ENCODE measurements around the gene PDE4B.

GRCh38 chr1:66242646-66243547 is 450.2 kb downstream of the PDE4B start:
- TF ChIP-seq CTCF (IDR thresholded peaks at IDR 0.05 in 2 of 3, conservative IDR thresholded peaks at IDR 0.05 in 1 of 3; ENCODE audit: control insufficient read depth in 2 of 3, extremely low read depth in 1 of 3, insufficient read depth in 1 of 3, low read depth in 3 of 3, low read length in 3 of 3) (peak; percentile 99 to 100 (median 99); a peak in 5 of 6 replicates), CBFB (IDR thresholded peaks at IDR 0.05; ENCODE audit: low read depth) (no peak), YY1 (IDR thresholded peaks at IDR 0.05; ENCODE audit: low read depth, low read length) (peak; percentile 88), POLR2A (IDR thresholded peaks at IDR 0.05; ENCODE audit: low read depth, low read length) (no peak), IKZF1 (conservative IDR thresholded peaks at IDR 0.05) (no peak), JUNB (IDR thresholded peaks at IDR 0.05) (no peak), POLR2AphosphoS5 (IDR thresholded peaks at IDR 0.05; ENCODE audit: low read length) (no peak), HDAC6 (IDR thresholded peaks at IDR 0.05; ENCODE audit: unreplicated experiment) (no peak), CREB1 (IDR thresholded peaks at IDR 0.05; ENCODE audit: low read depth) (no peak), ATF2 (IDR thresholded peaks at IDR 0.05; ENCODE audit: low read length) (no peak), PBX3 (IDR thresholded peaks at IDR 0.05; ENCODE audit: insufficient replicate concordance, low read depth, low read length) (no peak), ESRRA (IDR thresholded peaks at IDR 0.05; ENCODE audit: low read length) (no peak), RAD21 (IDR thresholded peaks at IDR 0.05; ENCODE audit: insufficient read depth, low read depth, low read length) (peak; percentile 97), STAT1 (conservative IDR thresholded peaks at IDR 0.05) (no peak)

All from GM12878 (cell line).